GM19467 (cell line): ENCODE data around the gene ZNF423.
"Not testable (repeated sequence)": the region's sequence is repeated elsewhere in the genome, so short reads cannot be mapped to it uniquely, and the experiment has no call there.

Experiments used
- ATAC-seq: cut with Tn5 transposase; IDR thresholded peaks from one replicate; pipeline ENCODE4 v1.9.1; 2021; ENCODE audit warnings: mild to moderate bottlenecking, moderate library complexity; ENCODE audit not compliant: unreplicated experiment

ZNF423 gene

DNA sequence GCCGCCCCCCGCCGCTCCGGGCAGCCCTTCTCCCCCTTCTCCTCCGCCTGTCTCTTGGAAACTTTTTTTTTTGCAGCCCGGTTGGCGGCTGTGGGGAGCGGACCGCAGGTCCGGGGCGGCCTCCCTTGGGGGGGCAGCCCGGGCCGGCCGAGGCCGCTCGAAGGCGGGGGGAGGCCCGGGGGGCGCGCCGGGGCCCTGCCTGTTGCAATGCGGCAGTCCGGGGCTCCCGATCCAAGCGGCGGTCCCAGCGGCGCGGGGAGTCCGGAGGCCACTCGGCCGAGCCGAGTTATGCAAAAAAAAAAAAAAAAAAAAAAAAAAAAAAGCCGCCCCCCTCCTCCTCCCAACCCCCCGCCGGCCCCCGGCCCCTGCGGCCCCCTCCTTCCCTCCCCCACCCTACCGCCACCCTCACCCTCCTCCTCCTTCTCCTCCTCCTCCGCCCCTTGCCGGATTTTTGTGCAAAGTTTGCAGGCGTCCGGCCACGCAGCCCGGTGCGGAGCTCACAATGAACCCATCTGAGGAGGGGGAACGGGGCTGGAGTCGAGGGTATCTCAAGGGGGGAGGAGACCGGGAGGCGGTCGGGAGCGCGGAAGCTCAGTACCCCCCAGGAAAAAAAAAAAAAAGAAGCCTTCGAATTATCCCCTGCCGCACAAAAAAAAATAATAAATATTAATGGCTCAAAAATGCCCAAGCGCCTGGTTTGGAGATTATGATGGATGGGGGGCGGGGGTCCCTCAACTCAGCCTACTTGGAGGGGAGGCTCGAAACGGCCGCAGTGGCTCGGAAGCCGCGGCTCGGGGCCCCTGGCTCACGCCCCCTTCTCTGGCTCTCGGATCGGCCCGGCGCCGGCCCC lies at the start of gene ZNF423:
ZNF423 (minus strand) TSS at position 291 of the 850 bp plus-strand sequence. CDS start 338 bp downstream, outside the sequence.
- no peak for ATAC-seq

DNA sequence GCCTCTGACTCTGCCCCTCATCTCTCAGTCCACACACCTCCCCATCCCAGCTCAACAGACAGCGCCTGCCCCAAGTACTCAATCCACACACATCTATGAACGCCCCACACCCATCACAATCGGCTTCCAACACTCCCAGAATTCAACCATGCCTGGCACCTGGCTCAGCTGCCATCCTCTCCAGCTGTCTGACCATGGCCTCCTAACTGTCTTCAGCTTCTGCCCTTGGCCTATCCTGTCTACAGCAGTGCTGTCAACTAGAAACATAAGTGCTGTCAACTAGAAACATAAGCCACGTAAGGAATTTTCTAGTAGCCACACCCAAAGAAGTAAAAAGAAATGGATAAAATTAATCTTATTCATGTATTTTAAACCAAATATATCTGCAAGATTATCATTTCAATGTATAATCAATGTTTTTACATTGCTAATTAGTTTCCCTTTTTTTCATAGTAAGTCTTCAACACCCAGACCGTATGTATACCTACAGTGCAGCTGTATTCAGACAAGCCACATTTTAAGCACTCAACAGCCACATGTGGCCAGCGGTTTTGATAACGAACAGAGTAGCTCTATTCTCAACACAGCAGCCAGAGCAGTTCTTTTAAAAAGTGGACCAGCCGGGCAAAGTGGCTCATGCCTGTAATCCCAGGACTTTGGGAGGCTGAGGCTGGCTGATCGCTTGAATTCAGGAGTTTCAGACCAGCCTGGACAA lies 48.6 kb upstream of the ZNF423 start:
- ATAC-seq = no peak

DNA sequence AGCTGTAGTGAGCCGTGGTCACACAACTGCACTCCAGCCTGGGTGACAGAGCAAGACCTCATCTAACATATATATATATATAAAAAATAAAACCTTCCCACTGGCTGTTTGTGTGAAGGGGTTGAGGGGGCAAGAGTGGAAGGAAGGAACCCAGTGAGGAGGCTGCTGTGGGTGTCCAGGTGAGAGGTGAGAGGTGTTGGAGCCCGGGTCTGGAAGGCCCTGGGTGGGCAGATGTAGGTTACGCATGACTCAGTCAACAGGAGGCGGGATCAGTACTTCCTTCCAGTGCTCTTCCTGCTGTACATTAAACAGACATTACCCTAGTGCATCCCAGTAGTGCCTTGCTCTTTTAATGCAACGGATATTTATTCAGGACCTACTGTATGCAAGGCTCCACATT lies 47.0 kb upstream of the ZNF423 start:
- ATAC-seq = no peak

DNA sequence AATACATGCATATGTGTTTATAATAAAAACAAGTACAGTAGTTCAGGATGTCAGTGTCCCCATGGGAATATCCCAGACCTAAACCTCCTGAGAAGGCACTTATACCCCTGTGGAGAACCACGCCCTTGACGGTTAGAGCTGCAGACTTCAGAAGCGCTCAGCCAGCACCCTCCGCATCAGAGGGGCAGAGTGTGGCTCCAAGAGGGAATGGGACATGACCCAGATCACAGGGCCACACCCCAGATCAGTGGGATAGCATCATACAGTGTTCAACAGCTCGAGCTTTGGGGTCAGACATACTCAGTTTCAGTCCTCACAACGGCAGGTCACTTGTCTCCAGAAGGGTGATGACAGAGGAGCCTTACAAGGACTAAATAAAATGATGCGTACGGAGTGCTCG lies 45.8 kb upstream of the ZNF423 start:
- no peak for ATAC-seq

DNA sequence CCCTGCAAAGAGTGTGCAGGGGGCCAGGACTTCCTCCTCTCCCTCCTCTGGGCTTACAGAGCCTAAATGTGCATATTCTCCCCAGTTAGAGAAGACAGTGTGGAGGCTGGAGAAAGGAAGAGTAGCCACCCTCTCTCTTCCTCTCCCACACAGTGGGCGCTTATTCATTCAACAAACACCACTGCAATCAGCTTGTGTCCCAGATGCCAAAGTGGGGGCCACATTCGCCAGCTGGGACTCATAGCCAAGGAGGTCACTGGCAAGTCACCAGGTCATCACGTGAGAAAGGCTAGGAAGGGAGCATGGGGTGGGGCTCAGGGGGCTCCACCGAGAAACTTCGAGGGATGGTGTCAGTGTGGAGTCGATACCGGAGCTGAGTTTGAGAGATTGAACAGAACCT lies 45.0 kb upstream of the ZNF423 start:
- ATAC-seq = no peak

DNA sequence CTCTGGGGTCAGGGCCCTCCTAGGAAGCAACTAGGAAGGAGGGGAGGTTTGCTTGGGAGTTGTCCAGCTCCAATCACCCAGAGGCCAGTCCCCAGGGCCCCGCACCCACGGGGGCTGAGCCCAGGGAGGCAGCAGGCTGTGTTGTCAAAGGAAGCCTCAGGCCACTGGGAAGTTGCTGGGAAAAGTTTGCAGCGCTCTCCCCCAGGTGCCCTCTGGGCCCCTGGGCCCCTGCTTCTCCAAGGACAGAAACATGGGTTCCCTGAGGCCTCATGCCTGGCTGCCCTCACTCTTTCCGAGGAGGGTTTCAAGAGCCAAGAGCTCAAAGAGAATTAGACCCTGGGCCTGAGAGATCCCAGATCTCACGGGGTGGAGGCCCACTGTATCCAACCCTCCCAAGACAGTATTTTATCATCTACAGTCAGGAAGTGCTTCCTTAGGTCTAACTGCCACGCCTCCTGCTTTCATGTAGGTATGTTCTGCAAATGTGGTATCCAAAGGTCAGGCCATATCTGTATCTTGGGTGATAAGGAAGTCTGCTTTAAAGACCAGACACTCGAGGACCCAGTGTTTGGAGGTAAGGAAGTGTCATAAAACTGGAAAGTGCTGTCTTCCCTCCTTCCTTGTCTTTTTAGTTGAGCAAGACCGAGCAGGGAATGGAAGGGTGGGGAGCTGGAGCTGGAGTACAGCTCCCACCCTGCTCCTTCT lies 44.2 kb upstream of the ZNF423 start:
- no peak for ATAC-seq

DNA sequence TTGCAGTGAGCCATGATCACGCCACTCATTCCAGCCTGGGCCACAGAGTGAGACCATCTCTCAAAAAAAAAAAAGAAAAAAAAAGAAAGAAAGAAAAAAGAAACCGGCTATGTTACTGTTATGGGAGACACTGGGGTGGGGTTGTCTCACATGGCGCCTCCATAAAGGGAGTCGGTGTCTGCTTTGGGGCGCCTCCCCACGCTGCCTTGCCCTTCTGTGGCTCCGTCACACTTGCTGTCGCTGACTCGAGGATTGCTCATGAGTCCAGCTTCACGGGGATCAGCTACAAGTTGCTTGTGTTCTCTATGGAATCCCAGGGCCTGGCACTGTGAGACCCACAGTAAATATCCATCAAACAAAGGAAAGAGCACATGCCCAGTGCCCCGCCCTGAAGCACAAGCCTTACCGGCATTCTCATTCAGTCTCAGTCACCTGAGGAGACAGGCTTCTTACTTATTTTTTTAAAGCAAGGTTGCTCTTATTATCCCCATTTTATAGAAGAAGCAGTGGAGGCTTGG lies 40.6 kb upstream of the ZNF423 start:
- ATAC-seq = no peak

DNA sequence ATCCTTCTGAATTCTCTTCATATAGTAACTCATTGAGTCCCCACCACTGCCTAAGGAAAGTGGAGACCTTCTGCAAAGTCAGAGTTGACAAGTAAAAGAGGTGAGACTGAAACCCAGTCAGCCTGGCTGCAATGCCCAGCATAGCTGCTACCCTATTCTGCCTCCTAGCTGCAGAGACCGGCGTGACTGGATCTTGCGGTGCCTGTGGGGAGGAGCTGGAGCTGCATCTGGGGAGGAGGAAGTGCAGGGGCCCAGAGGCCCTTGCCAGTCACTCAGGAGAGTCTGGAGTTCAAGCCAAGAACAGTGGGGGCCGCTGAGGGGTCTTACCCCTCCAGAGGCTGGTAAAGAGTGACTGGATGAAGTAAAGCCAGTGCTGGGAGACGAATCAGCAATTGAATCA lies 35.0 kb upstream of the ZNF423 start:
- no peak for ATAC-seq

DNA sequence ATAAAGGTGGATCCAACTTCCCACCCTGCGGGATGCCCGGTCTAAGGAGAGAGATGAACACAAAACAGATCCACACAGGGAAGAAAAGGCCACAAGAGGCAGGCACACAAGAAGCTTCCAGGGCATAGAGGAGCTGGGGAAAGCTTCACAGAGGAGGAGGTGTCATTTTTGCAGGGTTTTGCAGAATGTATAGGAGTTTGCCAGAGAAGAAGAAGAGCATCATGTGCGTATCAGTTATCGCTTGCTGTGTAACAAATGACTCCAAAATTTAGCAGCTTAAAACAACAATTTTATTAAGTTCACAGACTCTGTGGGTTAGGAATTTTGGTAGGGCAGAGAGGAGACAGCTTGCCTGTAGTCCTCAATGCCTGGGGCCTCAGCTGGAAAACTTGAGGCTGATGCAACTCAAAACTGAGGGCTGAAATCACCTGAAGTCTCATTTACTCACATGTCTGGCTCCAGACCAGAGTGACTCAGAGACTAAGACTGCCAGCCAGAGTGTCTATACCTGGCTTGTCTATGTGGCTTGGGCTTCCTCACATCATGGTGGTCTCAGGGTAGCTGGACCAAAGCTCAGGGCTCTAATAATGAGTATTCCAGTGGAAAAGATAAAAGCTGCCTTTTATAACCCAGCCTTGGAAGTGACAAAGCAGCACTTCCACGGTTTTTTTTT lies 33.9 kb upstream of the ZNF423 start:
- no peak for ATAC-seq

DNA sequence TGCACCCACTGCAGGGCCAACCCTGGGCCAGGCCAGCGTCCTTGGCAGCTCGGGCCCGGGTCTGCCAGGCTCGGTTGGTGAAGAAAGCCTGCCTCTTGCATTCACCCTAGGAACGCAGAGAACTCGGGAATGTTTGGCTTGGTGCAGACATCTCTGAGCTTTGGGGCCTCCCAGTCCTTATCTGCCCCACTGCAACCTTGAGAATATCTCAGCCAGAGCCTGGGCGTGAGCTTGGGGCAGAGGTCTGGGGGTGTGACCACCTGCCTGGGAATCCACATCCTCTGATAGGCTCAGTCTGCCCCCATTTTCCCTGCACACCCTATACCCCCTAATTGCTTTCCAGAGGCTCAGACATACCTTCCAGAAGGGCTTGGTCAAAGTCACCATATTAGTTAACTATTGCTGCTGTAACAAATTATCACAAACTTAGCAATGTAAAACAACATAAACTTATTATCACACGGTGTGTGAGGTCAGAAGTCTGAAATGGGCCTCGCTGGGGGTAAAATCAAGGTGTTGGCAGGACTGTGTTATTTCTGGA lies 30.7 kb upstream of the ZNF423 start:
- no peak for ATAC-seq

DNA sequence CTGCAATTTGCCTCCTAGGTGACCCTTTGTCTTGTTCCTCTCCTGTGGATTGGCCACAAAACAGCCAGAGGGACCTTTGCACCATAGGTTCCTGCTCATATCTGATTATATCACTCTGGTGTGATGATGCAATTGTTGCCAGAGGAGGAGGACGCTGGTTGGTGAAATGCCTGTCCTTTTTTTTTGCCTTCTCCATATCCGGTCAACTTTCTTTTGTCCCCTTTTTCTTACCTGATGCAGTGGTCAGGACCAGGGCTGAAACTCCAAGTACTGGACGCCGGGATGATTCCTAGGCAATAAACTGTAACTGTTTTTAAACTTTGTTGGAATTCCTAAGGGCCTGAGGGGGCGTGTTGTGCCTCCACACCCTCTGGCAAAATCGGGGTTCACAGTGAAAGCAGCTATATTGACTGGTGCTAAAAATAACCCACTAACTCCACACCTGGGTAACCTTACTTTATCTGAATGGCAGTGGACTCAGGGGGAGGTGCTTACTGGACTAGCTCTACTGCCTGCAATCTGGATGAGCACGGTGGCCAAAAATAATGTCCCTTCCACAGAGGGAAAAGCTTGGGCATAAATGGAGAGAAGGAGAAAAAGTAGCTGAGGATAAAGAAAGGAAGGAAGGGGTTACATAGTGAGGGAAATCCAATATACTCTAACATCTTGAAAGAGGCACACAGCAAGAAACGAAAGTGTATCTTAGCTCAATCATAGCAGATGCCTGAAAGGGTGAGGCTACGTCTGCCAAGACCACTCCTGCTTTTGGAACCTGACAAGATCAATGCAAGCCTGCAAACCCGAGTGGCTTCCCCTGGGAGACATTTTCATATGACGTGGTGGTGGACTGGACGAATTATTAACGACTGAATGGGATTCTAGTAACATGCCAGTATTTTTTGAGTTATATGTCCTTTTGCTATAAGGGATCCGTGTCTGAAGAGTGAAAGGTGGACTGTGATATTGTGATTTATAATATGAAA lies 28.4 kb upstream of the ZNF423 start:
- no peak for ATAC-seq

DNA sequence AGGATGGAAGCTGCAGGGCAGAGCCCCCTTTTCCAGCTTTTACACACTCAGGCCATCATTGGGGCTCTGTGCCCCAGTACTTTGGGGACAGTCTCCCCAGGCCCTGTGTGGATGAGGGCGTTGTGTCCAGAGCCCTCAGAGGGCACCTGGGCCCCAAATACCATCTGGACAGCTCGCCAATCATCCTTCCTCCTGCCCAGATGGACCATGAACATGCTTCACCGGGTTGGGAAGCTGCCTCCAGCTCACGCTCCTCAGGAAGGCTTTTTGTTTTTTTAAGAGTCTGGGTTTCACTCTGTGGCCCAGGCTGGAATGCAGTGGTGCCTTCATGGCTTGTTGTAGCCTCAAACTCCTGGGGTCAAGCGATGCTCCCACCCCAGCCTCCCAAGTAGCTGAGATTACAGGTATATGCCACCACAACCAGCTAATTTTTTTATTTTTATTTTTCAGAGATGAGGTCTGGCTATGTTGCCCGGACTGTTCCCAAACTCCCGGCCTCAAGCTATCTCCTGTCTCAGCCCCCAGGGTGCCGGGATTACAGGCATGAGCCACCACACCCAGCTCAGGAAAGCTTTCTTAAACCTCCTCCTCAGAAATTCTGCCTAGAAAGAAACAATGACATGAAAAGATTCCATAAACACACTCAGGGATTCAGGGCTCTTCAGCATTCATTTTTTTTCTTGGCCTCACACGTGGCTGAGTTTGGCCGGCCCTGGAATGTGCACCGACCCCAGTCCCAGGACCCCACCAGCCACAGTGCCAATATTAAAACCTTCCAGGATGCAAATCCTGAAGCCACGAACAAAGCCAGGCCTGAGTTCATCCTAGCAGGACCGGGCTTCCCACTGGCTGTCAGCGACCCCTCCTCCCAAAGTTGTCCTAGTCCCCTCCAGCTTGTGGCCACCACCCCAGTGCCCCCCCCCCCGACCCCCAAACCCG lies 27.4 kb upstream of the ZNF423 start:
- ATAC-seq = no peak

DNA sequence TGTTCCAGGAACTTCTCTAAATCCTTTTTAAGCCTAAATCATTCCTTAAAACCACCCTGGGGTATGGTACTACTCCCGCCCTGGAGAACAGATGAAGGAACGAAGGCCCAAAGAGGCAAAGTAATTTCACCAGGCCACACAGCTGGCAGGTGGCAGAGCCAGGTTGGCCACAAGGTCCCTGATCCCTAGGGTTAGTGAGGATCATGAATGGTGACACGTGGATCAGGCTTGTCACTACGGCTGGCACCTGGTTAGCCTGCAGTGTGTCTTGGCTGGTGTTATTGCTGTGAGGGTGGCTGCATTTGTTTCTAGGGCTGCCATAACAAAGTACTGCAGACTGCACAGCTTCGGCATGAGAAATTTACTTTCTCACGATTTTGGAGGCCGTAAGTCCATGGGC lies 26.0 kb upstream of the ZNF423 start:
- no peak for ATAC-seq

DNA sequence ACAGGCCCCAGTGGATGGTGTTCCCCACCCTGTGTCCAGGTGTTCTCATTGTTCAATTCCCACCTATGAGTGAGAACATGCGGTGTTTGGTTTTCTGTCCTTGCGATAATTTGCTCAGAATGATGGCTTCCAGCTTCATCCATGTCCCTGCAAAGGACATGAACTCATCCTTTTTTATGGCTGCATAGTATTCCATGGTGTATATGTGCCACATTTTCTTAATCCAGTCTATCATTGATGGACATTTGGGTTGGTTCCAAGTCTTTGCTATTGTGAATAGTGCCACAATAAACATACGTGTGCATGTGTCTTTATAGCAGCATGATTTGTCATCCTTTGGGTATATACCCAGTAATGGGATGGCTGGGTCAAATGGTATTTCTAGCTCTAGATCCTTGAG lies 22.6 kb upstream of the ZNF423 start:
- not testable (repeated sequence) for ATAC-seq

DNA sequence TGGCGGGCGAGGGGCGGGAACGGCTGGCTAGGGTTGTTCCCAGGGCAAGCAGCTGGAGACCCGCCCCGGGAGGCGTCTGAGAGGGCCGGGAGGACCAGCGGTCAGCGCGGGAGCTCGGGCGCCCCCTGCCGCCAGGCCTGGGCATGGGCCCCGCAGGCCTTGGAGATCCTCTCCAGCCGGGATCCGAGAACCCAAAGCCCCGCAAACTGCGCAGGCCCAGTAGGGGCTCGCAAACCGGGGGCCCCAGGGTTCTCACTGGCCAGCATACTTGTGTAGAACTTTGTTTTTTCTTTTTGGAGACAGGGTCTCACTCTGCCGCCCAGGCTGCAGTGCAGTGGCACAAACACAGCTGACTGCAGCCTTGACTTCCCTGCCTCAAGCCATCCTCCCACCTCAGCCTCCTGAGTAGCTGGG lies 20.8 kb upstream of the ZNF423 start:
- no peak for ATAC-seq

DNA sequence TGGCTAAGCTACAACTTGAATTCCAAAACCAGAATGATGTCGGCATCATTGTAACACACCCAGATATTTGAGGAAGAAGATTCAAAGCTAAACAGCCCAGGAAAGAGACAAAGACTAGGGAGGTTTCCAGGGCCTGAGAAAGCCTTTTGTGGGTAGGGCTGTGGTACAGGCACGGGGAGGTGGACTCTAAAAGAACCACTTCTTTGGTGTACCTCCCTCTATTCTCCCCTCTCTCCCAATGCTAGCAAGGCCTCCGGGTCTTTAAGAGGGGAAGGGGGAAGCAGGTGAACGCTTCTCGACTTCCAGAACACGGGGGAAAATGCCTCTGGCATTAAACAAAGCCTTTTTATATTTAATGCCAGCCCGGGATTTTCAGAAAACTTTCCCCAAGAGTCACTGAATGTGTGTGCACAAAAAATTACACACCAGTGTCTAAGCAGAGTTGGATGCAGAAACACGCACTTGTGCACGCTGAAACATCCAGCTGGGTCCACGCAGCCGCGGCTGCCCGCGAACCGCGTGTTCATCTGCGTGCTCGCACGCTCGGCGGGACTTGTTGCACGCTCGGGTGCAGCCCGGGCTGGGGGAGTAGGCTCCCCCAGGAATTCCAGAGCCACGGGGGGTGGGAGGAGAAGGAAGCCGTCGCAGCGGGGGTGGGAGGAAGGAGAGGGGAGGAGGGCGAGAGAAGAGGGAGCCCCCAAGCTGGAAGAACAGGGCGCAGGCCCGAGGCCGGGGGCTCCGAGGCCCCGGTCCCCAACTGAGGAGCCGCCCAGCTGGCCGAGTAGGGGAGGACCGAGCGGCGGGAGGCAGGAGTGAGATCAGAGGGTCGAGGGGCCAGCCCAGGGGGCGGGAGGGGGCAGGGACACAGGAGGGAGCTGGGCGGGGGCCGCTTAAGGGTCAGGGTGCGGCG lies 20.1 kb upstream of the ZNF423 start:
- ATAC-seq = no peak

DNA sequence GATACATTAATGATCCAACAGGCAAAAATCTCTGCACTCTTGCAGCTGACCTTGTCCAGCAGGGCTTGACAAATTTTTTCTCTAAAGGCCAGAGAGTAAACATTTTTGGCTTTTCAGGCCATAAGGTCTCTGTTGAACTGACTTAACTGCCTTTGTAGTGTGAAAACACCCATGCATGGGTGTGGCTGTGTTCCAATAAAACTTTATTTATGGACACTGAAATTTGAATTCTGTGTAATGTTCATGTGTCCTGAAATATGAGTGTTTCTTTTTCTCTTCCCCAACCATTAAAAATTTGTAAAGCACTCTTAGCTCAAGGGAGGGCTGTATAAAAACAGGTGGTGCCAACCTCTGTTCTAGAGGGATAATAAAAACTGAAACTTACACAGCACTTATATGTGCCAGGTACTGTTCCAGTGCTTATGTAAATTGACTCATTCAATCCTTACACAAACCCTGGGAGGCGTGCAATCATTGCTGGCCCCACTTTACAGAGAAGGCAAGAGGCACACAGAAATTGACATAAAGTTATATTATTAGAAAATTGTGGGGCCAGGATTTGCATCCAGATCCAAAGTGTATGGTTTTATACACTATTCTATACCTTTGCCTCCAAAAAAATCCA lies 18.8 kb upstream of the ZNF423 start:
- no peak for ATAC-seq
